ENCODE data around the gene LIN9. TPM values are rescaled to one million over a fixed set of nuclear protein-coding genes. Genes with fewer than 3 reads are reported as not detected.
A peak's percentile ranks its signal among the peaks of the same experiment; 100 is the strongest.

Gene LIN9
- total and polyA plus RNA-seq, 2 experiments from 2014 or later = 11.8 to 16.9 TPM

- H3K36me3 Mint-ChIP-seq (ENCODE audit: low read depth) = peaks cover 26% of the 10 kb centered on the region
- H3K27ac Mint-ChIP-seq = no peak overlapping the region; the same call in 1 of the 2 replicates
- no peak overlapping the region for H3K4me3 ChIP-seq
- no peaks in the 10 kb centered on the region for H3K36me3 ChIP-seq (ENCODE audit: insufficient read depth)
- no peak overlapping the region for H3K4me2 ChIP-seq
- no peaks in the 10 kb centered on the region; the same call in none of the 2 replicates for H3F3A ChIP-seq (replicated peaks; ENCODE audit: low read depth)
- no peak overlapping the region for H3K4me3 Mint-ChIP-seq
- no peaks in the 10 kb centered on the region for H3K79me2 ChIP-seq (replicated peaks; ENCODE audit: insufficient read depth)
- H3K27me3 ChIP-seq (ENCODE audit: insufficient read depth) = no peaks in the 10 kb centered on the region
- H3K9me3 Mint-ChIP-seq = no peaks in the 10 kb centered on the region
- H2AFZ ChIP-seq = no peak overlapping the region
- 0 out of 2 replicates have a peak, but pooled peaks cover 5% of the 10 kb centered on the region for H3K9me2 ChIP-seq (ENCODE audit: insufficient read depth)
- peaks cover 2% of the 10 kb centered on the region for H3K27me3 Mint-ChIP-seq (ENCODE audit: insufficient read depth, low read depth, poor library complexity)
- TF ChIP-seq CREB1 (CRISPR knock-in tag; IDR thresholded peaks at IDR 0.05; ENCODE audit: low read depth) = no peak
- TF ChIP-seq EZH2phosphoT487 (IDR thresholded peaks at IDR 0.05; ENCODE audit: unreplicated experiment) = no peak
- no peak for TF ChIP-seq CTCF (conservative IDR thresholded peaks at IDR 0.05; ENCODE audit: low read depth in 2 of 2)
- TF ChIP-seq, protein P1, sequence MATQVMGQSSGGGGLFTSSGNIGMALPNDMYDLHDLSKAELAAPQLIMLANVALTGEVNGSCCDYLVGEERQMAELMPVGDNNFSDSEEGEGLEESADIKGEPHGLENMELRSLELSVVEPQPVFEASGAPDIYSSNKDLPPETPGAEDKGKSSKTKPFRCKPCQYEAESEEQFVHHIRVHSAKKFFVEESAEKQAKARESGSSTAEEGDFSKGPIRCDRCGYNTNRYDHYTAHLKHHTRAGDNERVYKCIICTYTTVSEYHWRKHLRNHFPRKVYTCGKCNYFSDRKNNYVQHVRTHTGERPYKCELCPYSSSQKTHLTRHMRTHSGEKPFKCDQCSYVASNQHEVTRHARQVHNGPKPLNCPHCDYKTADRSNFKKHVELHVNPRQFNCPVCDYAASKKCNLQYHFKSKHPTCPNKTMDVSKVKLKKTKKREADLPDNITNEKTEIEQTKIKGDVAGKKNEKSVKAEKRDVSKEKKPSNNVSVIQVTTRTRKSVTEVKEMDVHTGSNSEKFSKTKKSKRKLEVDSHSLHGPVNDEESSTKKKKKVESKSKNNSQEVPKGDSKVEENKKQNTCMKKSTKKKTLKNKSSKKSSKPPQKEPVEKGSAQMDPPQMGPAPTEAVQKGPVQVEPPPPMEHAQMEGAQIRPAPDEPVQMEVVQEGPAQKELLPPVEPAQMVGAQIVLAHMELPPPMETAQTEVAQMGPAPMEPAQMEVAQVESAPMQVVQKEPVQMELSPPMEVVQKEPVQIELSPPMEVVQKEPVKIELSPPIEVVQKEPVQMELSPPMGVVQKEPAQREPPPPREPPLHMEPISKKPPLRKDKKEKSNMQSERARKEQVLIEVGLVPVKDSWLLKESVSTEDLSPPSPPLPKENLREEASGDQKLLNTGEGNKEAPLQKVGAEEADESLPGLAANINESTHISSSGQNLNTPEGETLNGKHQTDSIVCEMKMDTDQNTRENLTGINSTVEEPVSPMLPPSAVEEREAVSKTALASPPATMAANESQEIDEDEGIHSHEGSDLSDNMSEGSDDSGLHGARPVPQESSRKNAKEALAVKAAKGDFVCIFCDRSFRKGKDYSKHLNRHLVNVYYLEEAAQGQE (IDR thresholded peaks at IDR 0.05; ENCODE audit: unreplicated experiment) = no peak
- no peak for TF ChIP-seq NANOG (IDR thresholded peaks at IDR 0.05; ENCODE audit: borderline replicate concordance)
- no peak for TF ChIP-seq ETS1 (IDR thresholded peaks at IDR 0.05)
- no peaks in the 10 kb centered on the region; the same call in 1 of the 2 replicates for H3K4me1 ChIP-seq (ENCODE audit: insufficient read depth)
- H4K20me1 ChIP-seq (replicated peaks; ENCODE audit: insufficient read depth) = no peaks in the 10 kb centered on the region; the same call in 1 of the 2 replicates
- peaks cover 11% of the 10 kb centered on the region for H3K4me1 Mint-ChIP-seq
- peak; percentile 13; the same call in 2 of the 3 replicates for ATAC-seq
- DNase-seq (ENCODE audit: low spot score) = no peak
- H3K27ac ChIP-seq (ENCODE audit: low read depth) = peak overlapping the region; percentile 48; the same call in 1 of the 2 replicates
Measured at GRCh38 chr1:226353698-226354525, 44.9 kb upstream of the LIN9 start.

DNA sequence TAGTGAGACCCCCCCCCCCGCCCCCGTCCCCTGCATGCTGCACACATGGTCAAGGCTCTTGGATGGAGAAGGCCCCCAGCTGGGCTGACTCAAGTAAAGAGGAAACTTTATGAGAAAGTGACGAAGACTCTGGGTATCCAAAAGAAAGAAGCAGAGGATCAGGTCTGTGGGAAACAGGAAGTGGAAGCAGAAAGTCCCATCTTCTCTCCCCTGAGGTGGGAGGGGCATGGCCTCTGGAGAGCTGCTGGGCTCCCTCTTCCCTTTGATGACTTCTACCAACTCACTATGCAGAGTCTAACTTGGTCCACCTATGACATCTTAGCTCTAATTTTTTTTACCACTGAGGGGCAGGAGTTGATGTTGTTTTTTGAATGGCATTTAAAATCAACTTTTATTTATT lies 42.7 kb upstream of the LIN9 start:
- no peak overlapping the region for H2AFZ ChIP-seq
- Mint-ChIP-seq H3K4me1 (peaks cover 11% of the 10 kb centered on the region), H3K27me3 (ENCODE audit: insufficient read depth, low read depth, poor library complexity) (peaks cover 2% of the 10 kb centered on the region), H3K9me3 (no peaks in the 10 kb centered on the region), H3K36me3 (ENCODE audit: low read depth) (peaks cover 9% of the 10 kb centered on the region; the same call in 1 of the 3 replicates), H3K4me3 (no peak overlapping the region), H3K27ac (no peak overlapping the region)
- H3K4me3 ChIP-seq = no peak overlapping the region
- H3K79me2 ChIP-seq (replicated peaks; ENCODE audit: insufficient read depth) = no peaks in the 10 kb centered on the region
- no peaks in the 10 kb centered on the region; the same call in 1 of the 2 replicates for H4K20me1 ChIP-seq (replicated peaks; ENCODE audit: insufficient read depth)
- no peak overlapping the region for H3K4me2 ChIP-seq
- 0 out of 2 replicates have a peak, but pooled peaks cover 5% of the 10 kb centered on the region for H3K9me2 ChIP-seq (ENCODE audit: insufficient read depth)
- no peaks in the 10 kb centered on the region; the same call in 1 of the 2 replicates for H3K4me1 ChIP-seq (ENCODE audit: insufficient read depth)
- peak; percentile 60 for DNase-seq (ENCODE audit: low spot score)
- peak; percentile 15 for ATAC-seq
- no peaks in the 10 kb centered on the region; the same call in 1 of the 2 replicates for H3F3A ChIP-seq (replicated peaks; ENCODE audit: low read depth)
- no peaks in the 10 kb centered on the region for H3K36me3 ChIP-seq (ENCODE audit: insufficient read depth)
- H3K27ac ChIP-seq (ENCODE audit: low read depth) = no peak overlapping the region
- no peaks in the 10 kb centered on the region for H3K27me3 ChIP-seq (ENCODE audit: insufficient read depth)
- TF ChIP-seq STAT1 (IDR thresholded peaks at IDR 0.05; ENCODE audit: unreplicated experiment) = no peak
- TF ChIP-seq ETS1 (IDR thresholded peaks at IDR 0.05) = no peak
- TF ChIP-seq NANOG (IDR thresholded peaks at IDR 0.05; ENCODE audit: borderline replicate concordance) = no peak
- no peak for TF ChIP-seq EZH2 (IDR thresholded peaks at IDR 0.05; ENCODE audit: low read depth, unreplicated experiment)
- no peak for TF ChIP-seq ZNF114 (CRISPR knock-in tag; IDR thresholded peaks at IDR 0.05)
- TF ChIP-seq, protein P1 (IDR thresholded peaks at IDR 0.05; ENCODE audit: unreplicated experiment) = no peak
- no peak for TF ChIP-seq ZNF331 (CRISPR knock-in tag; IDR thresholded peaks at IDR 0.05; ENCODE audit: low read depth)
- TF ChIP-seq CREB1 (CRISPR knock-in tag; IDR thresholded peaks at IDR 0.05; ENCODE audit: low read depth) = no peak

Measured in GM23338 (cell line).